DMS79 treated with DMSO at 0.1 percent for 48 hours (cell line): ENCODE results near the gene APLP2.
"Not testable (repeated sequence)": the region's sequence is repeated elsewhere in the genome, so short reads cannot be mapped to it uniquely, and the experiment has no call there.

Experiments
- DNase-seq: peaks from one replicate; lab custom pipeline; 2025; lab: John Stamatoyannopoulos, UW

Gene APLP2

DNA sequence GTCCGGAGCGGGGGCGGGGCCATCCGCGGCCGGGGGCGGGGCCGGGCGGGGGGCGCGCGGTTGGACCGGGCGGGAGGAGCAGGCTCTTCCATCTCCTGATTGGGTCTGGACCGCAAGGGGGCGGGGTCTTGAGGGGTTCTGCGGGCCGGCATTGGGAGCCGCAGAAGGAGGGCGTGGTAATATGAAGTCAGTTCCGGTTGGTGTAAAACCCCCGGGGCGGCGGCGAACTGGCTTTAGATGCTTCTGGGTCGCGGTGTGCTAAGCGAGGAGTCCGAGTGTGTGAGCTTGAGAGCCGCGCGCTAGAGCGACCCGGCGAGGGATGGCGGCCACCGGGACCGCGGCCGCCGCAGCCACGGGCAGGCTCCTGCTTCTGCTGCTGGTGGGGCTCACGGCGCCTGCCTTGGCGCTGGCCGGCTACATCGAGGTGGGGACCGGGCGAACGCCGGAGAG is at the start of gene APLP2:
Gene APLP2, plus strand, starts transcription at position 236 of the 450 bp plus-strand sequence. Its CDS starts 84 bp downstream, at position 320.
- peak; percentile 99 for DNase-seq

DNA sequence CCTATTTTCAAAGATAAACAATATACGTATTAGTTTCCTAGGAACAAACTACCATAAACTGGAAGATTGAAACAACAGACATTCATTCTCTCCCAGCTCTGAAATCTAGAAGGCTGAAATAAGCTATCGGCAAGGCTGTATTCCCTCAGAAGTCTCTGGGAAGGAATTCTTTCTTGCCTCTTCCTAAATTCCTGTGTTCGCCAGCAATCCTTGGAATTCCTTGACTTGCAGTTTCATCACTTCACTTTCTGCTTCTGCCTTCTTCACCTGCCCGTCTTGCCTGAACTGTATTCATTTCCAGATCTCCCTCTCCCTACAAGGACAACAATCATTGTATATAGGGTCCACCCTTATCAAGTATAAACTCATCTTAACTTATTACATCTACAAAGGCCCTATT is 49.4 kb upstream of the APLP2 start:
- DNase-seq: no peak

DNA sequence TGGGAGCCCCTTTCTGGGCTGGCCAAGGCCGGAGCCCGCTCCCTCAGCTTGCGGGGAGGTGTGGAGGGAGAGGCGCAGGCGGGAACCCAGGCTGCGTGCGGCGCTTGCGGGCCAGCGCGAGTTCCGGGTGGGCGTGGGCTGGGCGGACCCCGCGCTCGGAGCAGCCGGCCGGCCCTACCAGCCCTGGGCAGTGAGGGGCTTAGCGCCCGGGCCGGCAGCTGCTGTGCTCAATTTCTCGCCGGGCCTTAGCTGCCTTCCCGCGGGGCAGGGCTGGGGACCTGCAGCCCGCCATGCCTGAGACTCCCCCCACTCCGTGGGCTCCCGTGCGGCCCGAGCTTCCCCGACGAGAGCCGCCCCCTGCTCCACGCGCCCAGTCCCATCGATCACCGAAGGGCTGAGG is 48.1 kb upstream of the APLP2 start:
- DNase-seq: not testable (repeated sequence)

DNA sequence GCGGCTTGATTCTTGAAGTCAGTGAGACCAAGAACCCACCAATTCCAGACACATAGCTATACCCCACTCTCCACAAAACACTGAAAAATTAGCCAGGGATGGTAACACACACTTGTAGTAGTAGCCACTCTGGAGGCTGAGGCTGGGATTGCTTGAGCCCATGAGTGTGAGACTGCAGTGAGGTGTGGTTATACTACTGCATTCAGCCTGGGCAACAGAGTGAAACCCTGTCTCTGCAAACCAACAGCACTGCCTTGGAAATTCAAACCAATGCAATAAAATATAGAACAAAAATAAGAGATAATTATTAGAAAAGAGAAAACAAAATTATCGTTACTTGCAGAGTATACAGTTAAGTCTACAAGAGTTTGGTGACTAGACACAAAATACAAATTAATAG is 46.9 kb upstream of the APLP2 start:
- no peak for DNase-seq

DNA sequence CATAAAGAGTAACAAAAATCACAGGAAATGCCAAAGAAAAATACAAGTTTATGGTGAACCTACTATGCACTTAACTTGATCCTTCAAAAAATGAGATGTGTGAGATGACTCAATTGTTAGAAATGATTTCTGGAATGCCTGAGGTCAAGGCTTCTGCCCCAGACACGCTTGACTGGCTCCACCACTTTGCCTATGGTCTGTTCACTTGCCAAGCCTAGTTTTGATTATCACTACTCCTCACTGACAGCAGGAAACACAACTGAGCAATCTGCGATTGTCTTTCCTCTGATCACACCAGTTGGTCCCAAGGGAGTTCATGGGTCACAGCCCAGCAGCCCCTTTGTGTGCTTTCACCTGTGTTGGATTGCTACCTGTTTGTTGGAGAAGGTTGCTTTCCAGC is 46.5 kb upstream of the APLP2 start:
- no peak for DNase-seq

DNA sequence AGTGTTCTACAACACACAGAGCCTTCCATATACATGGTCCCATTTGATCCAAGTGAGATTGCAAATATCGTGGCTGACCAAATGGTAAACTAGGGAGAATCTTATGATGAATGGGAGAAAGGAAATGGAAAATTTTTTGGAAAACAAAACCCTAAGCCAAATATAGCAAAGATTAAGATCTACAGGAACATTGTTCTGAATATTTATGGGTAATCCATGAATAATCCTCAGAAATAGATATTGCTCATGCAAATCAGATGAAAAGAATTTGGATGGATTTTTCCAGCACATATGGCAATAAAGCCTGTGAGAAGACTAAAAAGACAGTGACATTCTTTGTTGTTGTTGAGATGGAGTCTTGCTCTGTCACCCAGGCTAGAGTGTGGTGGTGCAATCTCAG is 45.3 kb upstream of the APLP2 start:
- DNase-seq: no peak

DNA sequence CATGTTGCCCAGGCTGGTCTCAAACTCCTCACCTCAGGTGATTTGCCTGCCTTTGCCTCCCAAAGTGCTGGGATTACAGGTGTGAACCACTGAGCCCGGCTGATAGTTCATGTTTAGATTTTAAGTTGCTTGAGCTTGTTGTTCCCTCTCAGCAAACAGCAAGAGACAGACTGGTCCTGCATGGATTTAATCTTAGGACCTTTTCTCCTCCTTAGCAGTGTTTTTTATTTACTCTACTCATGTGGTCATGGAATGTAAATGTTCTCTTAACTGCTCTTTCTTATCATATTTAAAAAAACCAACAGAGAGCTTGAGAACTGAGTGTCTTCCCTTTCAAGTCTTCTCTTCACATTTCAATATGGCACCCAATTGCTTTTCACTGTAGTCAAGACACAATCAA is 44.3 kb upstream of the APLP2 start:
- no peak for DNase-seq

DNA sequence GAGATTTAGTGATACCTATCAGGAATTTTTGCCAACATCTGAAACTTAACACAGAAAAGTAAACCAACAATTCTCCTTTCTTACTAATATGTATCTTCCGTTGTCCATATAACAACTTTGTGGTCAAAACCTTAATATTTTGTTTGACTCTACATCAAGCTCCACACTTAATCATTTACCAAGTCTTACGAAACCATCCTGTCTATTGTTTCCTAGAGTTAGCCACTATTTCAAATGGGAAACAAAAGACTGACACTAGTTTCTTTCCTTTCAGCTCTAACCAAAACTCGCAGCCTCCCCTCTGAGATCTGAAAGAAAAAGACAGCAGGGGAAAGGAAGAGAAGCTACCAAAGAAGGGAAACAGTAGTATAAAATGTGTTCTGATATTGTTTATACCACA is 40.6 kb upstream of the APLP2 start:
- DNase-seq: no peak

DNA sequence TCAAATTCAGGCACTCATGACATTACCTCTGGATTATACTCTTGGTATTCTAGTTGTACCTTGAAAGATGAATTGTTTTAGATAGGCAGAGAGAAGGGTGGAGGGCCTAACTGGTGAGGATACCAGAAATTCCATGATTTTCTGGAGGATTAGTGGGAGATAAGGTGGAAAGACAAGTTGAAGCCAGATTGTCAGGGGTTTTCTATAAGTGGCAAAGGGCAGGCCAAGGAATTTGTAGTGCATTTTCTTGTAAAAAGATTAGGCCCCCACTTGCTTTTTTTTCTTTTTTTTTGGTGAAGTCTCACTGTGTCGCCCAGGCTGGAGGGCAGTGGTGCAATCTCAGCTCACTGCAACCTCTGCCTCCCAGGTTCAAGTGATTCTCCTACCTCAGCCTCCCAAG is 38.6 kb upstream of the APLP2 start:
- no peak for DNase-seq

DNA sequence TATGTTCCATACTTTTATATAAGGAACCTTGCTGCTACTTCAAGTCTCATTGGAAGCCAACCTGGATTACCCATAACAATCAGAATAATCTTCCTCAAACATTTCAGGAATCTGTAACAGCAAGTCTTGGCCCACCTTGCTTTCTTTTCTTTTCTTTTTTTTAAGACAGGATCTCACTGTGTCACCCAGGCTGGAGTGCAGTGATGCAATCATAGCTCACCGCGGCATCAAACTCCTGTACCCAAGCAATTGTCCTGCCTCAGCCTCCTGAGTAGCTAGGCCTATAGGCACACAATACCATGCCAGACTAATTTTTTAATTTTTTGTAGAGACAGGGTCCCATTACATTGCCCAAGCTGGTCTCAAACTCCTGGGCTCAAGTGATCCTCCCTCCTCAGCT is 37.7 kb upstream of the APLP2 start:
- no peak for DNase-seq

DNA sequence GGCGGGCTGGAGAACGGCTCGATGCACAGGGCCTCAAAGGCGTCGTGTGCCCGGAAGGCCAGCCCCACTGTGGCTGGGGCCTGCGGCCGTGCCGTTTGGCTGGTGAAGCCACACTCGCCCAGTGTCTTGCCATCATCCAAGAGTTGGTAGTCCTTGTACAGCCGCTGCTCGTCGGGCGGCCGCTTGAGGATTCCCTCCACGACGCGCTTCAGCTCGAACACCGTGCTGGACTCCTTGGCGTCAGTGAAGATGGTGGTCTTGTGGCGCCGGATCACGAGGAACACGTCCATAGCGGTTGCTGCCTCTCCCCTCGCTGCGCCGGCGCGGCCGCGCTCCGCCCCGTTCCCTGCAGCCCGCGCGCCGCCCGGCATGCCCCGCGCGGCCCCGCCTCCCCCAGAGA is 36.8 kb upstream of the APLP2 start:
- DNase-seq: no peak

DNA sequence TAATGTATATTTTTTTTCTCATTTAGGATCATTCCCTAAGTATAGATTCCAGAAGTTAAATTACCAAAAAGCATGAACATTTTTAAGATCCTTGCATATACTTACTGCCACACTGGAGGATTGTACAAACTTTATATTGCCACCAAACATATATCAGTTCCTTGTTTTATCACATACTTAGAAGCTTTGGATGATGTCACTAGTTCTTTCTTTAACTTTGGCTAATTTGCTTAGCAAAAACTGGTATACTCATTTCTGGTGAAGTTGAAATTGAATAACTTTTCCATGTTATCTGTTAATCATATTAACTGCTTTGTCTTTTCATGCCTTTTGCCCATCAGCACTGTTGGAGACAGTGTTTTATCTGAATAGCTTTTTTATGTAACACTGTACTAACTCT is 35.5 kb upstream of the APLP2 start:
- DNase-seq: no peak

DNA sequence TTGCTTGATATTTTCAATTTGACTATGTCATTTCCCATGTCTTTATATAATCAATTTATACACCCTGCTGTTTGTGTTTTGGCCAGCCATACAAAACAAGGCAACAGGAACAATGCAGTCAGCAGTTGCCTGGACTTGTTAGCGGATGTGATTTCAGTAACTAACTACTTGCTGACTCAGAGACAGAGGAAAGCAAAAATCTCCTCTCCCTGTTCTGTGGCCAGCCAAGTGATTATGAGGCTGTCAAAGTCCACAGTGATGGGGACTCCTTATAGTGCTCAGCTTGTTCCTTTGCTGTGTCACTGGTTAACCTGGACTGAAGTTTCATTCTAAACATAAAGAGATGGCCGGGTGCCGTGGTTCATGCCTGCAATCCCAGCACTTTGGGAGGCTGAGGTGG is 32.6 kb upstream of the APLP2 start:
- no peak for DNase-seq

DNA sequence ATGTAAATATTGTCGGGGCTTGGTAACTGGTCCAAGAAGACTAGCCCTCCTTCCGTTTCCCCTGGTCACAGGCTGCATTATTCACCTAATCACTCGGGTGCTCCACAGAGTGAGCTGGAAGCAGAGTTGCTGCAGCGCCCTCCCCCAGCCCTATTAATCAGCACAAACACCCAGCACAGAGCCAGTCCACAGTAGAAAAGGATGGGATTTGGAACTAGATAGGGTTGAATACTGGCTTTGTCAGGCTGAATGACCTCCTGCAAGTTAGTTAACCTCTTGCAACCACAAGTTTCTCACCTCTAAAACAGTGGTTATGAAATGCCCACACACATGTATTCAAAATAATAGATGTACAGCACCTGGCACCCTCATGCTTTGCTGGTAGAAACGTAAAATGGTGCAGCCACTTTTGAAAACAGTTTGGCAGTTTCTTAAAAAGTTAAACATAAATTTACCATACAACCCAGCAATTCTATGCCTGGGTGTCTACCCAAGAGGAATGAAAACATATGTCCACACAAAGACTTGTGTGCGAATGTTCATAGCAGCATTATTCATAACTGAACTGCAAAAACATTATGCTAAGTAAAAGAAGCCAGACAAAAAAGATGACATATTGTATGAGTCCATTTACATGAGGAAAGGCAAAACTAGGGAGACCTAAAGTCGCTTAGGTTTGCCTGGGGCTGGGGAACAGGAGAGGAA is 31.7 kb upstream of the APLP2 start:
- no peak for DNase-seq

DNA sequence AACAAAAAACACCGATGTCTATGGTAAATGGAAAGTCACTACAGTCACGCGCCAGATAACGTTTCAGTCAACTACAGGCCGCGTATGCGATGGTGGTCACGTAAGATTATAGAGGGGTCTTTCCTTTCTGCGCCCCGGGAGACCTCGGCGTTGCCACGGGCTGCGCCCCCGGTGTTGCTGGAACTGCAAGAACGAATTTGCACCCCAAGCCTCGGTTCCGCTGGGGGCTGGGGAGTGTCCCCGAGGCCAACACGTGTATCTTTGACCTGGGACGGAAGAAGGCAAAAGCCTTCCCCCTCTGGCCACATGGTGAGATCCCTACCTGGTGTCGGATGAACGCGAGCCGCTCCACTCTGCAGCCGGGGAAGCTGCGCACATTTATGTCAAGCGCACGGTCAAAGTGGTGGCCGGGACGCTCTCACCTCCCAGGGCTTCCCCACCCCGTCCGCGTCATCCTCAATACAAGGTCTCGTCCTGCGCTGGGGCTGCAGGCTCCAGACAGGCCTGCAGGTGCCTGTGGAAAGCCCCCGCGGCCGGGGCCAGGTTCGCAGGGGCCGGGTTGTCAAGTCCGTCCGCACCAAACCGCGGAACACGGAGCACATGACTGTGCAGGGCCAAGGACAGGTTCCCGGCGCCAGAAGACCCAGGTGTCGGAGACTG is 29.3 kb upstream of the APLP2 start:
- no peak for DNase-seq

DNA sequence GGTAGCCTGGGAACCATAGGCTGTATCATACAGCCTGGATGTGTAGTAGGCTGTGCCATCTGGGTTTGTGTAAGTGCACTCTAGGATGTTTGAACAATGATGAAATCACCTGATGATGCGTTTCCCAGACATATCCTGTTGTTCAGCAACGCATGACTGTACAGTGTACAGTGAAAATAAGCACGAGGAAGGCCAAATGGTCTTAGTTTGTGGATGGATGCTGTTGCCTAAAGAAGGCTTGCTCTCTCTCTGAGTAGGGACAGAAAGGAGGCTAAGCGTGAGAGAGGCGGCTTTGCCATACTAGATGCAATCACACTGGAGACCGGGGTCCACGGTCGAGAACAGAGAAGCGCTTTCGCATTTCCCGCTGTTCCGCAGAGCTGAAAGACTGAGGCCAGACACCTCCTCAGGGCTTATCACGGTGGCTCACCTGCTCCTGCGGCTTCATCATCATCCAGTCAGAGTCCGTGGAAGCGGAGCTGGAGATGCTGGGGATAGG is 27.6 kb upstream of the APLP2 start:
- DNase-seq: no peak

DNA sequence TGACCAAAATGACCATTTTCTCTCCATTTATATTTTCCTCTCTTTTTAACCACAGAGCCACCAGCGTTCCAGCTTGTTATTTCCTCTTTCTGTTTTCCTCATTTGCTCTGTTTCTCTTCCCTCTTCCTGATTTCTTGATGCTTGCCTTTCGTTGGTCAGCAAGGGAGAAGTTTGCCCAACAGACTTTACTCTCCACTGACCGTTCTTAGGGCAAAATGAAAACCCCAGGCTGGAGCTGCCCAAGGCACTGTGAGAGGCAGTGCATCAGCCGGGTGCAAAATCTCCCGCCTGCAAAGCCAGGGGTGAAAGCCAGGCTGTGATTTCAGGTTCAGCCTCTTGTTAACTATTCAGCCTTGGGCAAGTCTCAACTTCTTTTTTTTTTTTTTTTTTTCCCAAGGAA is 26.1 kb upstream of the APLP2 start:
- no peak for DNase-seq

DNA sequence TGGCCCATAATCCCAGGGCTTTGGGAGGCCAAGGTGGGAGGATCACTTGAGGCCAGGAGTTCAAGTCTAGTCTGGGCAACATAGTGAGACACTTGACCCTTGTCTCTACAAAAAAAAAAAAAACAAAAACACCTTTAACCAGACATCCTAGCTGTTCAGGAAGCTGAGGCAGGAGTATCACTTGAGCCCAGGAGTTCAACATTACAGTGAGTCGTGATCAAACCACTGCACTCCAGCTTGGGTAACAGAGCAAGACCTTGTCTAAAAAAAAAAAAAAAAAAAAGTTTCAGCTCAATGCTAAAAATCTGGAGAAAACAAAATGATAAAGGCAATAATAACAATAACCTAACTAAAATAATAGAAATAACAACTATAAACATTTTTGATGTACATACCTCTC is 22.6 kb upstream of the APLP2 start:
- no peak for DNase-seq

DNA sequence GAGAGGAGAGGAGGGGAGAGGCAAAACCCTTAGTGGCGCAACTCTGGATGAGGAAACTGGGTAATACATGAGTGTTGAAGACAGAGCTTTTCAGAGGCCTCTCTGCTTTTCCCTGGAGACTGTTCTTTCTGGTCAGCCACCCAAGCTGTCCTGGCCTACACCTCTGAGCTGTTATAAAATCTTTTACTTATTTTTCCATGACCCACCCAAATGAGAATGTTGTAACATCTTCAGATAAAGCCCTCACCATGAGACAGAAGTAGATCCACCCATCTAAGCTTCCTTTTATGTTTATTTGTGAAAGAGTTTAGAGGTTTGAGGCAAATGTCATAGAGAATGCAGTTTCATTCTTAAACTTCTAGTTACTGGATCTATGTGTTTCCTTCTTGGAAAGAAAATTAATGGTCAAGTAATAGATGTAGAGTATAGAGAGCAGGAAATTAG is 20.3 kb upstream of the APLP2 start:
- DNase-seq: no peak

DNA sequence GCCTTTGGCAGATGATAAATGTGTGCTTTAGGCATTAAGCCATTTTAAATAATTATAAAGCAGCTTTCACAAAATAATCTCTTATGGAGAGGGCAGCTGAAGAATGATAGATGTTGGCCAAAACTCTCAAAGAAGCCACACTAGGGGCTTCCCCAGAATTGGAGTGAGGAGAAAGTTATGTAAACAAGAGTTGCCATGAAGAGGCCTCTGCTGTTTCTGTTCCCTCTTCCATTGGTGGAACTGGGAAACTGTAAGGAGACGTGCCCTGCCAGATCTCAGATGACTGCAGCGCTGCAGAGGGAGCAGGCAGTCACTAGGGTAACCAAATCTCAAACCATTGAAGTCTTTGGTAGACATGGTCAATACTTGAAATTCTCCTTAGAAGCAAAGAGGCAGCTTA is 19.4 kb upstream of the APLP2 start:
- DNase-seq: no peak

DNA sequence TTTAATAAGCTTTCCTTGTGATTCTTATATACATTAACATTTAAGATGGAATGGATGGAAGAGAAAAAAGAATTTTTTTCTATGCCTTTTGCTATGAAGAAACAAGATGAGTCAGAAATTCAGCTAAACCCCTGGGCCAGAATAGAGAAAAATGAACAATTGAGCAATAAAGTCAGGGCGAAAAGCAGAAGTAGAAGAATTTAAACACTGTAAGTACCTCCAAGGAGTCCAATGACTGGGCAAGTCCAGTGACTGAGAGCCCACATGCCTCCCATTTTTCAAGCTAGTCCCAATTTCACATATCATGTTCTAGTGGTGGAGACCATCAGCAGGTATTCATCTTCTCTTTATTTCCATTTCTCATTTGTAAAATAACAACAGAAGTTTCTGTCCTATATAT is 18.6 kb upstream of the APLP2 start:
- no peak for DNase-seq

DNA sequence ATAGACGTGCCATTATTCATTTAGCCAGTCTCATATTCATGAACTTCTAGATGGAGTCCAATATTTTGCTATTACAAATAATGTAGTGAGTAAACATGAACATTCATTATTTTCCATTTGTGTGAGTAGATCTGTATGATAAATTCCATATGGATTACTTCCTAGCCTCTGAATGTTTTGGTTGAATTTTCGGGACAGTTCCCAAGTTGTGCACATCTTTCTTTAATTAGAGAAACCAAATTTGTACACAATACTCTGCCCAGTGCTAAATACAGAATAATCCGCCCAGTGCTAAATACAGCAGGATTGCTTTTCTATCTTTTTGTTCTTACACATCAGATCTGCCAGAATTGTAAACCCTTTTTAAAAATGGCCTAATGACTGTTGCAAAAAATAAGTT is 17.1 kb upstream of the APLP2 start:
- no peak for DNase-seq

DNA sequence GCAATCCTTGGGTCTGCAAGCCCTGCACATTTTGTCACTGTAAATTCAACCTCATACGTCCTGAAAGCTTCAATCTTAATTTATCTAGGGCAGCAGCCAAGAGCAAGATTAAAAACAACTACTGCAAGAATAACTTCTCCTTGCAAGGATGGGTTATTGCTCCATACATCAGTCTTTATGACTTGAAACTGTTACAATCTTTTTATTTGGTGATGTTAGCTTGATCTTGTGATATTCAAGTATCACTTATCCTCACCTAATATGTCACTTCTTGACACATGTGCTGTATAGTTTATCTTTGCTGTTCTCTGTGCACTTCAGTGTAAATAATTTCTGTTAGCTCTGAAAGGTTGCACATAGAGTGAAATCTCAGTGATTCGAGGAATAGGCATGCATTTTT is 14.7 kb upstream of the APLP2 start:
- no peak for DNase-seq

DNA sequence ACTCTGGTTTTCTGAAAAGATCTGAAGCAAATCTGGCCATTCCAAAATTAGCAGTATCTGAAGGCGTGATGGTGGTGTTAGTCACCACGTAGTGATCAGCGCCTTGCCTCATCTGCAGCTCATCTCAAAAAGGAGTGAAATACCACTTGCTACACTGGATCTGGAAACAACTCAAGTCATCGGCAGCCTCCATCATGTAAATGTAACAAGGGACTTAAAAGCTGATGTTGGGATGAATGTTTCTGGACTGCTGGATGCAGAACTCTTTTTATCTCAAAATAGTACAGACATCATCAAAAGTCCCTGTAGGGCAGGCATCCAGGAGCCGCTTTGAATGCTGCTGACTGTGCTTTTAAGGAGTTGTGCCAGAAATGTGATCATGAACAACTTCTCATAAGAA is 14.1 kb upstream of the APLP2 start:
- DNase-seq: no peak
